Activated CD4-positive, alpha-beta T cell treated with anti-CD3 and anti-CD28 coated beads for 4 hours (primary cell): Measurements from ENCODE around the gene ALG12.

ENCODE experiments used
- DNase-seq, 2 donors: peaks; one replicate each; pipeline ENCODE4 v3.0.0-alpha.2; 2020

Gene ALG12

DNA sequence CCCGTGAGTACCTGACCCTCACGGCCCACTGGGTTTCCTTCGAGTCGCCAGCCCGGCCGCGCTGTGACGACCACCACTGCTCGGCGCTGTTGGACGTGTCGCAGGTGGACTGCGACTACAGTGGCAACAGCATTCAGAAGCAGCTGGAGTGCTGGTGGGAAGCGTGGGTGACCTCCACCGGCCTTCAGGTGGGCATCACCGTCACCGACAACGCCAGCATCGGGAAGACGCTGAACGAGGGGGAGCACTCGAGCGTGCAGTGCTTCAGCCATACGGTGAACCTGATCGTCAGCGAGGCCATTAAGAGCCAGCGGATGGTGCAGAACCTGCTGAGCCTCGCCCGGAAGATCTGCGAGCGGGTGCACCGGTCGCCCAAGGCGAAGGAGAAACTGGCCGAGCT, 32.4 kb downstream of the ALG12 start:
- no peak for DNase-seq

DNA sequence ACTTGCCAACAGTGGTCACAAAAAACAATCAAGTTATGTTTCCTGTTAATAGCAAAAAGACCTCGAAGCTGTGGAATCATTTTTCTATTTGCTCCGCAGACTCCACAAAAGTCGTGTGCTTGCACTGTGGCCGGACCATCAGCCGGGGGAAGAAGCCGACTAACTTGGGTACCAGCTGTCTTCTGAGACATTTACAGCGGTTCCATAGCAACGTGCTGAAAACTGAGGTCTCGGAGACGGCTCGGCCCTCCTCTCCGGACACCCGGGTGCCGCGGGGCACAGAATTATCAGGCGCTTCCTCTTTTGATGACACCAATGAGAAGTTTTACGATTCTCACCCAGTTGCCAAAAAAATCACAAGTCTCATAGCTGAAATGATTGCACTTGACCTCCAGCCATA, 33.0 kb downstream of the ALG12 start:
- DNase-seq, result no peak

DNA sequence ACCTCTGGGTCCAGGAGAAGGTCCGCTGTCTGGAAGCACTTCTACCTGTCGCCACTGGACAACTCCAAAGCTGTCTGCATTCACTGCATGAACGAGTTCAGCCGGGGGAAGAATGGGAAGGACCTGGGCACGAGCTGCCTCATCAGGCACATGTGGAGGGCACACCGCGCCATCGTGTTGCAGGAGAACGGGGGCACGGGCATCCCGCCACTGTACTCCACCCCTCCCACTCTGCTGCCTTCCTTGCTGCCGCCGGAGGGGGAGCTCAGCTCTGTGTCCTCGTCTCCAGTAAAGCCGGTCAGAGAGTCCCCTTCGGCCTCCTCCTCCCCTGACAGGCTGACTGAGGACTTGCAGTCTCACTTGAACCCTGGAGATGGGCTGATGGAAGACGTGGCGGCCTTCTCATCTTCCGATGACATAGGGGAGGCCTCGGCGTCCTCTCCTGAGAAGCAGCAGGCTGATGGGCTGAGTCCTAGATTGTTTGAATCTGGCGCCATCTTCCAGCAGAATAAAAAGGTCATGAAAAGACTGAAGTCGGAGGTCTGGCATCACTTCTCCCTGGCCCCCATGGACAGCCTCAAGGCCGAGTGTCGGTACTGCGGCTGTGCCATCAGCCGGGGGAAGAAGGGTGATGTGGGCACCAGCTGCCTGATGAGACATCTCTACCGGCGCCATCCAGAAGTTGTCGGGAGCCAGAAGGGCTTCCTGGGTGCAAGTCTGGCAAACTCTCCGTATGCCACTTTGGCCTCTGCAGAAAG, 33.6 kb downstream of the ALG12 start:
- DNase-seq, result no peak

GRCh38 chr22:49884075-49884474, 34.2 kb downstream of the ALG12 start:
- no peak for DNase-seq

- no peak for DNase-seq
These were observed 35.0 kb downstream of the ALG12 start for GRCh38 chr22:49883294-49883640.

DNA sequence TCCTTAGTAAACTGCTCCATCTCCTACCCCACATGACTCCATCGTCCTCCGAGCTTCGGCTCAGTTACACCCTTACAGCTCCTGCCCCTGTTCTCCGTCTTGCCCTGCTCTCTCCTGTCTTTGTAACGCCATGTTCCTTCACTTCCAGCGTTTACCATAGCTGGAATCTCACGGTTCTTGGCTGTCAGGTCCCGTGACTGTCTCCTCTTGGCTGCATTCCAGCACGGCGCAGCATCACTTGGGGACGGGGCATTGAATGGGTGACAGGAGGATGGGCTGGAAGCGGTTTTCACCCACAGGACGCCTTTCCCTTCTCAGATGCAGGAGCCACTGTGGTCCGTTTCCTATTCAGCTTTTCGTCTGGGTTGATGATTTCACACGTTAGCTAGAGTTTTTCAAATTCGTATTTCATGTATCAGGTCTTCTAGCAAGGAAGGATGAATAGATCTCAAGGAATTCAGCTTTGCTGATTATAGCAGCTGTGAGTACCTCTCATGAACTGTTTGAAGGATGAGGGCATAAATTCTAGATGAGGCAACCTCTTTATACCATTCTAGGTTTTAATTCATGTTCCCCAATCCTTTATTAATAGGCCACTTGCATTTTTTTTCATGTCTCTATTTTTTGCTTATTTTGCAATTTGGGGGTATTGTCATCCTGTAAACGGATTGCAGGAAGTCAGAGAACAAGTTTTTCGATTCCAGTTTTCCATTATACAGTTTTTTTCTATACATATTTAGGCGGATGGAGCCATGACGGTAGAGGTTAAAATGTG, 35.5 kb downstream of the ALG12 start:
- no peak for DNase-seq

GRCh38 chr22:49881856-49882255, 36.4 kb downstream of the ALG12 start:
- no peak for DNase-seq

DNA sequence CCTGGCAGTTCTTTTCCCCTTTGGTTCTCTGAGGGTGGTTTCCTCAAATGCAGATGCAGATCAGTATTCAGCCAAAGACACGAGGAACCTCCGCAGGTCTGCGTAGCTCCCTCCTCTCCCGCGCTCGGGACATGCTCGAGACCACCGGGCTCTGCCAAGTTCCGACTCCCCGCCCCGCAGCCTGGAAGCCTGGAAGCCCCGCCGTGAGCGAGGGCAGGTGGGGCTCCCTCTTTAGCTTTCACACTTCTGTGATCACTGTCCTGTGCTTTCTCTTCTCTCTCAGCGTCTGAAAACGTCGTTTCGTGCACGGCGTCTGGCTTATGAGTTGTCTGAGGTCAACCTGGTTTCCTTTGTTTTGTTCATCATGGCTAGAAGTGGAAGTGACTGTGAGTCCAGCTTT, 38.0 kb downstream of the ALG12 start:
- no peak for DNase-seq

- no peak for DNase-seq
These were observed 38.4 kb downstream of the ALG12 start for GRCh38 chr22:49879871-49880270.

DNA sequence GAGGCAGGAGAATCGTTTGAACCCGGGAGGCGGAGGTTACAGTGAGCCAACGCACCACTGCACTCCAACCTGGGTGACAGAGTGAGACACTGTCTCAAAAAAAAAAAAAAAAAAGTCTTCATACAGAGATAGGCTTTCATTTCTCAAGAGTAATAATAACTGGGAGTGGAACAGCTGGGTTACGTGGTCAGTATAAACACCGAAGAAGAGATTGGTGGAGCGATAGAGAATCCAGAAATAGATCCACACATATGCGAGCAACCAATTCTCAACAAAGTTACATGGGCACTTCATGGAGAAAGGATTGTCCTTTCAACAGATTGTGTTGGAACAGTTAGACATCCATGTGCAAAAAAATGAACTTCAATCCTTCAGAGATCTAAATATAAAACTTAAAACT, 40.0 kb downstream of the ALG12 start:
- no peak for DNase-seq

GRCh38 chr22:49877642-49878041, 40.6 kb downstream of the ALG12 start:
- no peak for DNase-seq

DNA sequence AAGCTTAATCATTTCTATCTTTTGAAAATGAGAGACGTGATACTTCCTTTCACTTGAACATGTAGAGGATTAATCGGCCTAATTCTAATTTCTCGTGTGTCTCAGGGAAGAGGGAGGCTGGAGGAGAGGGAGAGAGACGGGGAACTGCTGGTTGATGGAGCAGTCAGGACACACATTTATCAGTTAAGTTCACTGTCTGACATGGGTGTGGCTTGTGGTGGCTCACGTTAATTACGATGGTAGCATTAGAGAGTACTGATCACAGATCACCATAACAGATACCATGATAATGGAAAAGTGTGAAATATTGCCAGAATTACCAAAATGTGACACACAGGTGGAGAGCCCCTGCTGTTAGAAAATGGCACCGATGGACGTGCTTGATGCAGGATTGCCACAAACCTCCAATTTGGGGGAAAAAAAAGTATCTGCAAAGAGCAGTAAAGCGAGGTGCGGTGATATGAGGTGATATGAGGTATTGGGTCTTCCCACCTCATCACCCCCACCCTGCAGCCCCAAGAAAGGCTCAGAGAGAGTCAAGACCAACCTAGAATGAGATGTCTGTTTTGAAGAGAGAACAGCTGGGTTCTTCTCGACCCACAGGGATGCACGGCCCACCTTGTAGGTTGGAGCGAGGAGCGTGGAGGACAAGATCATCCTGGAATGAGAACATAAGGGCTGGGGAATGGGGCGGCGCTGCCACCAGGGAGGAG, 44.9 kb downstream of the ALG12 start:
- DNase-seq, result no peak

DNA sequence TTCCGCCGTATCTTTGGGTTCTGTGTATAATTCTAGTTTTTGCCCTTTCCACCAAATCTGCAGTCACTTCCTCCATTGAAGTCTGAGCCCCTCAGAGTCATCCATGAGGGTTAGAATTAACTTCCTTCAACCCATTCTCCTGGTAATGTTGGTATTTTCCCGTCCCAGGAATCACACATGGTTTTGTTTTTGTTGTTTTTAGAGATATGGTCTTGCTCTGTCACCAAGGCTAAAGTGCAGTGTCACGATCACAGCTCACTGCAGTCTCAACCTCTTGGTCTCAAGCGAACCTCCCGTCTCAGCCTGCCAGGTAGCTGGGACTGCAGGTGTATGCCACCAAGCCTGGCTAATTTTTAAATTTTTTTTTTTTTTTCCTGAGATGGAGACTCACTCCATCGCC, 45.9 kb downstream of the ALG12 start:
- no peak for DNase-seq

GRCh38 chr22:49871482-49871881, 46.8 kb downstream of the ALG12 start:
- DNase-seq, result no peak

- no peak for DNase-seq
These were observed 48.2 kb downstream of the ALG12 start for GRCh38 chr22:49869845-49870712.

GRCh38 chr22:49869086-49869830, 49.0 kb downstream of the ALG12 start:
- no peak for DNase-seq

DNA sequence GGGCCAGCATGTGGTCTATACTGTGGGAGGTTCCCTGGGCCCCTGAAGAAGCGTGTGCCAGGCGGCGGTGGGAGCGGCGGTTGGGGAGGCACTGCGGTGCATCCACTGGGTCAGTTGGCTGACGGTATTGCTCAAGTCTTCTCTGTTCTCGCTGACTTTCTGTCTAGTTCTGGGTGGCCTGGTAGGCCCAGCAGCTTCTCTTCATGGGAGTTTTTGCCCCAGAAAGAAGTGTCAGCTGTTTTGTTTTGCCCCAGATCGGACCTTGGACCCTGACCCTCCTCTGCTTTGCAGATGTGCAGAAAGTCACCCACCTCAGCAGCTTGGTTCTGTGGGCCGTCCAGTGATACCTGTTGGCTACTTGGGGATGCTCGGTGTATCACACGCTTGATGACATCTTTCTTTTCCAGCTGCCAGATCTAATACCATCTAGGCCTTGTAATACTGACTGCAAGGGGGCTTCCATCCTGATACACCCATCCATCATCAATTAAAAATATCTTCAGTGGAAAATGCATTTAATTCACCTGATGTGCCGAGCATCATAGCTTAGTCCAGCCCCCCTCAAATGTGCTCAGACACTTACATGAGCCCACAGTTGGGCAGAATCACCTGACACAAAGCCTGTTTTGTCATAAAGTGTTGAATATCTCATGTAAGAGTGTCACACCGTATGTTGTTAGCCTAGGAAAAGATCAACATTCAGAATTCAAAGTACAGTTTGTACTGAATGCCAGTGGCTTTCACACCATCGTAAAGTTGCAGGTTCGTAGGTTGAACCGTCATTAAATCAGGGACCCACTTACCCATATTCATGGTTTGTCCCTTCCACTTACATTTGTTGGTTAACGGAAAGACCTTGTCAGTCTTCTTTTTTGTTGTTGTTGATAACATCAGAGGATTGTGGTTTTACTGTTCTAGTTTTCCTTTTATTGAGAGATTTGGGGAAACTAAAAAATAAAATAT, 50.7 kb downstream of the ALG12 start:
- no peak for DNase-seq

GRCh38 chr22:49866646-49867045, 51.6 kb downstream of the ALG12 start:
- no peak for DNase-seq

DNA sequence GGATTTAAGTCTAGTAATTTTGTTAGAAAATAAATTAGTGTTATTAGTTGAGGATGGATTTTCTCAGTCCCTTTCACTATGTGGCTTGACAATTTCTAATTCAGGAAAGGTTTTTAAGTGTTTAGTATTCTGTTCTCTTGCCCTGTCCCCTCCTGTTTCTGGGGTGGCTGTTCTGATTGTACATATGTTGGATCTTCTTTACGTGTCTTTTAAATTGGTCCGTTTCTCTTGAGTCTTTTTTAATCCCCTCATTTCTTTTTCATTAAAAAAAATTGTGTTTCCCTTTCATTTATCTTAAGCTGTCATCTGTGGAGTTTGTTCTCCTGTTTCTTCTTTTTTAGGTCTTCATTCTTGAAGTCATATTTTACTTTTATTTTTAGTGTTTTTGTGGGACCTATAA, 52.1 kb downstream of the ALG12 start:
- DNase-seq, result no peak

DNA sequence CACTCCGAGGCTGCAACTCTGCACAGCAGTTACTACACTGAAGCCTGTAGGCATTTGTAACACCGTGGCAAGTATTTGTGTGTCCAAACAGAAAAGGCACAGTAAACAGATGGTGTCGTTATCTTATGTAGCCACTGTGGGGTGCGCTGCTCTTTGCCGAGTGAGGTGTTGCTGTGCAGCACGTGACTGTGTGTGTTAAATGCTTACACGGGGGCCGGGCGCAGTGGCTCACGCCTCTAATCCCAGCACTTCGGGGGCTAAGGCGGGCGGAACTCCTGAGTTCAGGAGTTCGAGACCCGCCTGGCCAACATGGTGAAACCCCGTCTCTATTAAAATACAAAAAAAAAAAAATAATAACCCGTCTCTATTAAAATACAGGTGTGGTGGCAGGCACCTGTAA, 53.1 kb downstream of the ALG12 start:
- no peak for DNase-seq

DNA sequence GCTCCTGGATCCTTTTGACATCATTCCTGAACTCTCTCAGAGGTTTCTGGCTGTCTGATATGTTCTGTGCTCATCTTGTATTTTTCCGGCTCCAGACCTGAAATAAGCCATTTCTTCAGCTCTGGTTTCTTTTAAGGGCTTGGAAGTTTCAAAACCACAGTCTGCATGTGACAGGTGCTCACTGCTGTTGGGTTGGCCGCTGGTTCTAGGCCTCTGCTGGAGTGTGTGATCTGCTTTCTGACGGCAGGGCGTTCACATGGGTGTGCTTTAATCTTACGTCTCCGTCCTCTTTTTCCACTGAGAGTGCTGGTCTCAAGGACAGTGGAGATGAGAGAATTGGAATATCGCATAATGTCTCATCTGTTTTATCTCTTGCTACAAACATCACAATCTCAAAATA, 54.3 kb downstream of the ALG12 start:
- no peak for DNase-seq
